HCT116 (cell line): ENCODE measurements around the gene THADA. TPM values are rescaled to one million over a fixed set of nuclear protein-coding genes. Genes with fewer than 3 reads are reported as not detected.
A peak's percentile ranks its signal among the peaks of the same experiment; 100 is the strongest.

ENCODE experiments used
- ATAC-seq: fragments of 200-7000 bp; cut with Tn5 transposase; 2 replicates; pipeline ENCODE4 v1.9.1; 2020; ENCODE audit warnings: mild to moderate bottlenecking, moderate library complexity
- BruUV-seq: library from RNA; stranded (reverse); fragments of 400-500 nt; replicated peaks from 2 replicates; lab custom pipeline; 2021; lab: Mats Ljungman, UMichigan
- CTCF ChIA-PET: fragments of 300-600 bp; sonication (Branson Sonifier 250); formaldehyde crosslinking; loops from one replicate; lab custom pipeline; 2021; ENCODE audit warnings: antibody characterized with exemption; lab: Charles Lee
- POLR2A ChIA-PET: fragments of 300-600, 350-600 bp; sonication (Branson Sonifier 250); formaldehyde crosslinking; loops from one replicate; lab custom pipeline; 2021; ENCODE audit warnings: antibody characterized with exemption; lab: Charles Lee
- RAD21 ChIA-PET, 2 experiments: fragments of 300-600 bp; sonication (Branson Sonifier 250); formaldehyde crosslinking; loops; one replicate each; lab custom pipeline; 2023; ENCODE audit warnings: low total read pairs in 2 of 2; ENCODE audit not compliant: uncharacterized antibody in 2 of 2, unreplicated experiment in 2 of 2, low non-redundant PET in 1 of 2; lab: Charles Lee
- DNase-seq: peaks from one replicate; pipeline ENCODE4 v3.0.0-alpha.2; 2010; ENCODE audit warnings: low read depth, low spot score
- H2AFZ ChIP-seq: fragments of 200-600 bp; shearing (Covaris generic), sonication (generic); 2 replicates; pipeline ENCODE4 v1.6.1; 2017; ENCODE audit warnings: low read depth, mixed run types, mixed read lengths, antibody characterized with exemption, low read length; ENCODE audit not compliant: poor library complexity, severe bottlenecking
- H3K27ac ChIP-seq: 2 replicates; pipeline ENCODE4 v1.5.1; 2012; ENCODE audit warnings: low read depth, low read length
- H3K27me3 ChIP-seq: fragments of 200-600 bp; sonication (generic); 2 replicates; pipeline ENCODE4 v1.6.1; 2016; ENCODE audit warnings: mixed run types, low read length, mixed read lengths; ENCODE audit not compliant: insufficient read depth
- H3K36me3 ChIP-seq, 2 experiments: fragments of 200-500 bp in 1 of 2; fragments of 200-600 bp in 1 of 2; sonication (Bioruptor generic) in 1 of 2; sonication (generic) in 1 of 2; 2 replicates each; pipeline versions ENCODE4 v1.5.1 to v1.6.1; 2014 to 2016; ENCODE audit warnings: low read length in 2 of 2, inconsistent platforms in 1 of 2, mixed read lengths in 1 of 2, mixed run types in 1 of 2; ENCODE audit not compliant: insufficient read depth in 2 of 2, control insufficient read depth in 1 of 2
- H3K4me1 ChIP-seq, 2 experiments: fragments of 200-600 bp in 1 of 2; sonication (generic) in 1 of 2; 2 replicates each; pipeline versions ENCODE4 v1.5.1 to v1.6.1; 2012 to 2017; ENCODE audit warnings: low read length in 2 of 2, inconsistent platforms in 1 of 2, mild to moderate bottlenecking in 1 of 2, mixed read lengths in 1 of 2, mixed run types in 1 of 2, moderate library complexity in 1 of 2; ENCODE audit not compliant: insufficient read depth in 2 of 2, control insufficient read depth in 1 of 2
- H3K4me2 ChIP-seq: fragments of 200-600 bp; sonication (generic); 2 replicates; pipeline ENCODE4 v1.6.1; 2017; ENCODE audit warnings: mixed run types, low read length, mixed read lengths
- H3K4me3 ChIP-seq, 2 experiments: fragments of 200-600 bp in 1 of 2; sonication (generic) in 1 of 2; replicated peaks in 1 of 2; 2 replicates each; pipeline ENCODE4 v1.5.1; 2011 to 2016; ENCODE audit warnings: low read length in 2 of 2, control low read depth in 1 of 2, low read depth in 1 of 2, mild to moderate bottlenecking in 1 of 2, mixed read lengths in 1 of 2, mixed run types in 1 of 2
- H3K79me2 ChIP-seq: fragments of 200-600 bp; sonication (generic); 2 replicates; pipeline ENCODE4 v1.6.1; 2017; ENCODE audit warnings: mild to moderate bottlenecking, mixed run types, low read length, moderate library complexity, mixed read lengths; ENCODE audit not compliant: insufficient read depth
- H3K9ac ChIP-seq: fragments of 200-600 bp; sonication (generic); 2 replicates; pipeline ENCODE4 v1.6.1; 2016; ENCODE audit warnings: low read length, mixed read lengths
- H3K9me2 ChIP-seq: fragments of 200-600 bp; sonication (generic), shearing (Covaris generic); 2 replicates; pipeline ENCODE4 v1.6.1; 2017; ENCODE audit warnings: mixed run types, mild to moderate bottlenecking, moderate library complexity; ENCODE audit not compliant: insufficient read depth
- H3K9me3 ChIP-seq, 2 experiments: fragments of 200-500 bp in 1 of 2; fragments of 200-600 bp in 1 of 2; sonication (Bioruptor generic) in 1 of 2; sonication (generic) in 1 of 2; 2 replicates each; pipeline ENCODE4 v1.6.1; 2014 to 2017; ENCODE audit warnings: low read length in 2 of 2, mixed read lengths in 2 of 2, inconsistent platforms in 1 of 2, low read depth in 1 of 2, mild to moderate bottlenecking in 1 of 2, mixed run types in 1 of 2, moderate library complexity in 1 of 2; ENCODE audit not compliant: control insufficient read depth in 1 of 2, insufficient read depth in 1 of 2
- H4K20me1 ChIP-seq: fragments of 200-600 bp; sonication (generic), shearing (Covaris generic); 2 replicates; pipeline ENCODE4 v1.6.1; 2017; ENCODE audit warnings: mixed run types, mild to moderate bottlenecking, moderate library complexity; ENCODE audit not compliant: insufficient read depth
- CBX3 ChIP-seq: IDR thresholded peaks from 2 replicates; pipeline ENCODE4 v1.6.1; 2012; ENCODE audit warnings: low read depth
- EZH2 ChIP-seq: fragments of 200-600 bp; sonication (generic); IDR thresholded peaks from 2 replicates; pipeline ENCODE4 v1.6.1; 2017; ENCODE audit warnings: antibody characterized with exemption, mixed run types
- EZH2phosphoT487 ChIP-seq: fragments of 200-600 bp; IDR thresholded peaks from 2 replicates; pipeline ENCODE4 v1.6.1; 2018; ENCODE audit warnings: antibody characterized with exemption, borderline replicate concordance
- FOSL1 ChIP-seq: IDR thresholded peaks from 2 replicates; pipeline ENCODE4 v1.6.1; 2012; ENCODE audit warnings: low read depth
- JUND ChIP-seq: IDR thresholded peaks from 2 replicates; pipeline ENCODE4 v1.6.1; 2012
- POLR2A ChIP-seq: IDR thresholded peaks from 2 replicates; pipeline ENCODE4 v1.7.0; 2011; ENCODE audit warnings: borderline replicate concordance; ENCODE audit not compliant: insufficient read depth, insufficient read length; ENCODE audit errors: extremely low read depth
- SP1 ChIP-seq: IDR thresholded peaks from 2 replicates; pipeline ENCODE4 v1.6.1; 2012; ENCODE audit warnings: low read depth
- TCF7L2 ChIP-seq: IDR thresholded peaks from 2 replicates; pipeline ENCODE4 v1.7.0; 2011; ENCODE audit warnings: borderline replicate concordance, inconsistent platforms; ENCODE audit not compliant: insufficient read depth, insufficient read length; ENCODE audit errors: extremely low read depth
- intact Hi-C: fragments of 100-400 bp; cut with micrococcal nuclease; formaldehyde crosslinking; loops from 2 replicates; pipeline ENCODE4 v1.10.0; 2022
- total RNA-seq: library from RNA; stranded (reverse); gene quantifications from one replicate; pipeline ENCODE4 v1.2.1, GENCODE V29; 2021; ENCODE audit not compliant: unreplicated experiment
- TF ChIP-seq, protein P1 (sequence below): IDR thresholded peaks from 2 replicates; pipeline ENCODE4 v1.6.1; 2011; ENCODE audit warnings: mild to moderate bottlenecking, low read length, moderate library complexity; ENCODE audit not compliant: insufficient replicate concordance; ENCODE audit errors: extremely low read depth
- TF ChIP-seq, protein P2 (sequence below), 3 experiments: fragments of 200-600 bp in 1 of 3; sonication (generic) in 1 of 3; IDR thresholded peaks in 2 of 3; conservative IDR thresholded peaks in 1 of 3; 2 replicates each; pipeline ENCODE4 v1.5.1; 2012 to 2017; ENCODE audit warnings: low read depth in 2 of 3, low read length in 2 of 3, antibody characterized with exemption in 1 of 3, borderline replicate concordance in 1 of 3, control low read depth in 1 of 3, mild to moderate bottlenecking in 1 of 3, mixed read lengths in 1 of 3, mixed run types in 1 of 3, moderate library complexity in 1 of 3; ENCODE audit not compliant: insufficient read depth in 1 of 3
- TF ChIP-seq, protein P3 (sequence below): IDR thresholded peaks from 2 replicates; pipeline ENCODE4 v1.6.1; 2012; ENCODE audit warnings: low read depth

The THADA gene
- total RNA-seq, 1 experiment from 2014 or later = 30.7 TPM

GRCh38 chr2:43412114-43412753 lies 183.6 kb downstream of the THADA start:
- Histone ChIP-seq H3K4me2 (peak overlapping the region; percentile 46), H3K9me2 (no peaks in the 10 kb centered on the region), H3K4me3 (no peak overlapping the region), H4K20me1 (no peaks in the 10 kb centered on the region), H3K27me3 (no peaks in the 10 kb centered on the region), H3K9me3 (no peaks in the 10 kb centered on the region), H3K9ac (no peak overlapping the region), H3K36me3 (no peaks in the 10 kb centered on the region), H3K79me2 (no peaks in the 10 kb centered on the region), H3K4me1 (peaks cover 28 to 56% of the 10 kb centered on the region in 2 experiments), H3K27ac (peak overlapping the region; percentile 55; the same call in 1 of the 2 replicates), H2AFZ (no peak overlapping the region)
- intact Hi-C loops = no loop called here
- TF ChIP-seq POLR2A = no peak
- peak; percentile 62 for TF ChIP-seq JUND
- TF ChIP-seq FOSL1 = peak; percentile 70
- TF ChIP-seq SP1 = peak; percentile 23; the same call in 1 of the 2 replicates
- BruUV-seq = no TSS peak
- ATAC-seq (peak; percentile 64; the same call in 1 of the 2 replicates), DNase-seq (no peak)
- ChIA-PET CTCF (no interaction called here), RAD21 (no interaction called here), POLR2A (no interaction called here)

GRCh38 chr2:43410055-43410604 lies 185.7 kb downstream of the THADA start:
- DNase-seq (no peak), ATAC-seq (no peak)
- H3K36me3 ChIP-seq = no peaks in the 10 kb centered on the region
- H3K9me3 ChIP-seq = no peaks in the 10 kb centered on the region
- peaks cover 28 to 60% of the 10 kb centered on the region in 2 experiments for H3K4me1 ChIP-seq
- no peak overlapping the region for H3K4me3 ChIP-seq
- POLR2A ChIA-PET = interaction anchor here (0.7 kb wide), 1 partner anchor 183 kb away, joined by 3 read pairs; no protein-coding TSS in a partner anchor
- no peaks in the 10 kb centered on the region for H4K20me1 ChIP-seq
- no TSS peak for BruUV-seq
- H3K9ac ChIP-seq = no peak overlapping the region
- H2AFZ ChIP-seq = no peak overlapping the region
- H3K27me3 ChIP-seq = no peaks in the 10 kb centered on the region
- intact Hi-C loops = no loop called here
- no peak overlapping the region for H3K4me2 ChIP-seq
- no peaks in the 10 kb centered on the region for H3K79me2 ChIP-seq
- no peaks in the 10 kb centered on the region for H3K9me2 ChIP-seq
- H3K27ac ChIP-seq = no peak overlapping the region
- CTCF ChIA-PET = no interaction called here
- RAD21 ChIA-PET = no interaction called here
- TF ChIP-seq, protein P1, sequence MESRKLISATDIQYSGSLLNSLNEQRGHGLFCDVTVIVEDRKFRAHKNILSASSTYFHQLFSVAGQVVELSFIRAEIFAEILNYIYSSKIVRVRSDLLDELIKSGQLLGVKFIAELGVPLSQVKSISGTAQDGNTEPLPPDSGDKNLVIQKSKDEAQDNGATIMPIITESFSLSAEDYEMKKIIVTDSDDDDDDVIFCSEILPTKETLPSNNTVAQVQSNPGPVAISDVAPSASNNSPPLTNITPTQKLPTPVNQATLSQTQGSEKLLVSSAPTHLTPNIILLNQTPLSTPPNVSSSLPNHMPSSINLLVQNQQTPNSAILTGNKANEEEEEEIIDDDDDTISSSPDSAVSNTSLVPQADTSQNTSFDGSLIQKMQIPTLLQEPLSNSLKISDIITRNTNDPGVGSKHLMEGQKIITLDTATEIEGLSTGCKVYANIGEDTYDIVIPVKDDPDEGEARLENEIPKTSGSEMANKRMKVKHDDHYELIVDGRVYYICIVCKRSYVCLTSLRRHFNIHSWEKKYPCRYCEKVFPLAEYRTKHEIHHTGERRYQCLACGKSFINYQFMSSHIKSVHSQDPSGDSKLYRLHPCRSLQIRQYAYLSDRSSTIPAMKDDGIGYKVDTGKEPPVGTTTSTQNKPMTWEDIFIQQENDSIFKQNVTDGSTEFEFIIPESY = no peak
- TF ChIP-seq CBX3 (no peak), JUND (no peak), TCF7L2 (no peak), EZH2 (no peak), EZH2phosphoT487 (no peak)
- TF ChIP-seq, protein P2, sequence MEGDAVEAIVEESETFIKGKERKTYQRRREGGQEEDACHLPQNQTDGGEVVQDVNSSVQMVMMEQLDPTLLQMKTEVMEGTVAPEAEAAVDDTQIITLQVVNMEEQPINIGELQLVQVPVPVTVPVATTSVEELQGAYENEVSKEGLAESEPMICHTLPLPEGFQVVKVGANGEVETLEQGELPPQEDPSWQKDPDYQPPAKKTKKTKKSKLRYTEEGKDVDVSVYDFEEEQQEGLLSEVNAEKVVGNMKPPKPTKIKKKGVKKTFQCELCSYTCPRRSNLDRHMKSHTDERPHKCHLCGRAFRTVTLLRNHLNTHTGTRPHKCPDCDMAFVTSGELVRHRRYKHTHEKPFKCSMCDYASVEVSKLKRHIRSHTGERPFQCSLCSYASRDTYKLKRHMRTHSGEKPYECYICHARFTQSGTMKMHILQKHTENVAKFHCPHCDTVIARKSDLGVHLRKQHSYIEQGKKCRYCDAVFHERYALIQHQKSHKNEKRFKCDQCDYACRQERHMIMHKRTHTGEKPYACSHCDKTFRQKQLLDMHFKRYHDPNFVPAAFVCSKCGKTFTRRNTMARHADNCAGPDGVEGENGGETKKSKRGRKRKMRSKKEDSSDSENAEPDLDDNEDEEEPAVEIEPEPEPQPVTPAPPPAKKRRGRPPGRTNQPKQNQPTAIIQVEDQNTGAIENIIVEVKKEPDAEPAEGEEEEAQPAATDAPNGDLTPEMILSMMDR (IDR thresholded peaks at IDR 0.05 in 2 of 3, conservative IDR thresholded peaks at IDR 0.05 in 1 of 3; ENCODE audit: borderline replicate concordance in 1 of 3, insufficient read depth in 1 of 3, low read depth in 2 of 3, low read length in 2 of 3) = no peak
- TF ChIP-seq, protein P3, sequence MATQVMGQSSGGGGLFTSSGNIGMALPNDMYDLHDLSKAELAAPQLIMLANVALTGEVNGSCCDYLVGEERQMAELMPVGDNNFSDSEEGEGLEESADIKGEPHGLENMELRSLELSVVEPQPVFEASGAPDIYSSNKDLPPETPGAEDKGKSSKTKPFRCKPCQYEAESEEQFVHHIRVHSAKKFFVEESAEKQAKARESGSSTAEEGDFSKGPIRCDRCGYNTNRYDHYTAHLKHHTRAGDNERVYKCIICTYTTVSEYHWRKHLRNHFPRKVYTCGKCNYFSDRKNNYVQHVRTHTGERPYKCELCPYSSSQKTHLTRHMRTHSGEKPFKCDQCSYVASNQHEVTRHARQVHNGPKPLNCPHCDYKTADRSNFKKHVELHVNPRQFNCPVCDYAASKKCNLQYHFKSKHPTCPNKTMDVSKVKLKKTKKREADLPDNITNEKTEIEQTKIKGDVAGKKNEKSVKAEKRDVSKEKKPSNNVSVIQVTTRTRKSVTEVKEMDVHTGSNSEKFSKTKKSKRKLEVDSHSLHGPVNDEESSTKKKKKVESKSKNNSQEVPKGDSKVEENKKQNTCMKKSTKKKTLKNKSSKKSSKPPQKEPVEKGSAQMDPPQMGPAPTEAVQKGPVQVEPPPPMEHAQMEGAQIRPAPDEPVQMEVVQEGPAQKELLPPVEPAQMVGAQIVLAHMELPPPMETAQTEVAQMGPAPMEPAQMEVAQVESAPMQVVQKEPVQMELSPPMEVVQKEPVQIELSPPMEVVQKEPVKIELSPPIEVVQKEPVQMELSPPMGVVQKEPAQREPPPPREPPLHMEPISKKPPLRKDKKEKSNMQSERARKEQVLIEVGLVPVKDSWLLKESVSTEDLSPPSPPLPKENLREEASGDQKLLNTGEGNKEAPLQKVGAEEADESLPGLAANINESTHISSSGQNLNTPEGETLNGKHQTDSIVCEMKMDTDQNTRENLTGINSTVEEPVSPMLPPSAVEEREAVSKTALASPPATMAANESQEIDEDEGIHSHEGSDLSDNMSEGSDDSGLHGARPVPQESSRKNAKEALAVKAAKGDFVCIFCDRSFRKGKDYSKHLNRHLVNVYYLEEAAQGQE = no peak
